Vagina (tissue), 2 donors: ENCODE results near the gene S100PBP. TPM values are rescaled to one million over a fixed set of nuclear protein-coding genes. Genes with fewer than 3 reads are reported as not detected.

Experiments
- DNase-seq, 2 donors: peaks; one replicate each; pipeline ENCODE4 v3.0.0-alpha.2; 2017; ENCODE audit errors: extremely low spot score in 2 of 2
- H3K27ac ChIP-seq: fragments of 200-600 bp; sonication (generic); one replicate; pipeline ENCODE4 v1.5.1; 2019
- H3K27me3 ChIP-seq: fragments of 200-600 bp; sonication (generic); one replicate; pipeline ENCODE4 v1.5.1; 2019
- H3K36me3 ChIP-seq, 2 donors: fragments of 200-600 bp; sonication (generic); one replicate each; pipeline ENCODE4 v1.5.1; 2017 to 2019
- H3K4me1 ChIP-seq: fragments of 200-600 bp; sonication (generic); one replicate; pipeline ENCODE4 v1.5.1; 2019
- H3K4me3 ChIP-seq, 2 donors: fragments of 200-600 bp; sonication (generic); 1 replicate in 1 of 2; 2 replicates in 1 of 2; pipeline ENCODE4 v1.5.1; 2016 to 2019
- H3K9me3 ChIP-seq: fragments of 200-600 bp; sonication (generic); one replicate; pipeline ENCODE4 v1.5.1; 2019
- CTCF ChIP-seq, 3 experiments: fragments of 450-650 bp in 2 of 3; fragments of 200-600 bp in 1 of 3; sonication (generic) in 1 of 3; IDR thresholded peaks; one replicate each; pipeline ENCODE4 v1.5.1; 2017 to 2019; ENCODE audit warnings: antibody characterized with exemption in 3 of 3, mild to moderate bottlenecking in 2 of 3, moderate library complexity in 2 of 3
- POLR2A ChIP-seq, 2 donors: fragments of 450-650 bp; IDR thresholded peaks; one replicate each; pipeline ENCODE4 v1.6.1; 2017; ENCODE audit warnings: antibody characterized with exemption in 2 of 2, mild to moderate bottlenecking in 2 of 2, moderate library complexity in 2 of 2
- POLR2AphosphoS5 ChIP-seq, 2 donors: sonication (generic); formaldehyde crosslinking; IDR thresholded peaks; one replicate each; pipeline ENCODE4 v1.9.0; 2017; ENCODE audit warnings: antibody characterized with exemption in 2 of 2, mild to moderate bottlenecking in 2 of 2, low read depth in 1 of 2; ENCODE audit not compliant: insufficient read depth in 1 of 2
- intact Hi-C: fragments of 100-400 bp; cut with DNase I; formaldehyde crosslinking; loops from one replicate; pipeline ENCODE4 v1.15.1; 2023
- total RNA-seq: library from RNA; depleted of rRNA; stranded (reverse); fragments of >200 nt; gene quantifications from one replicate; pipeline ENCODE4 v1.2.3, GENCODE V29; 2016

The S100PBP gene
- total RNA-seq, 1 donor from 2014 or later: 19.6 TPM

GRCh38 chr1:32773764-32774463, 43.5 kb upstream of the S100PBP start:
- intact Hi-C loops: loop anchor here (5.0 kb wide), 1 partner anchor 62 kb away; no protein-coding TSS in a partner anchor
- Histone ChIP-seq H3K27ac (peak overlapping the region; percentile 36), H3K27me3 (no peaks in the 10 kb centered on the region), H3K4me3 (no peak overlapping the region), H3K36me3 (peaks cover 0 to 57% of the 10 kb centered on the region in 2 donors), H3K9me3 (no peaks in the 10 kb centered on the region), H3K4me1 (peaks cover 33% of the 10 kb centered on the region)
- DNase-seq: peak in 1 of 2 donors; percentile 82
- TF ChIP-seq CTCF (IDR thresholded peaks at IDR 0.05) (no peak), POLR2AphosphoS5 (IDR thresholded peaks at IDR 0.05; ENCODE audit: insufficient read depth in 1 of 2, low read depth in 1 of 2) (no peak), POLR2A (IDR thresholded peaks at IDR 0.05) (no peak)

DNA sequence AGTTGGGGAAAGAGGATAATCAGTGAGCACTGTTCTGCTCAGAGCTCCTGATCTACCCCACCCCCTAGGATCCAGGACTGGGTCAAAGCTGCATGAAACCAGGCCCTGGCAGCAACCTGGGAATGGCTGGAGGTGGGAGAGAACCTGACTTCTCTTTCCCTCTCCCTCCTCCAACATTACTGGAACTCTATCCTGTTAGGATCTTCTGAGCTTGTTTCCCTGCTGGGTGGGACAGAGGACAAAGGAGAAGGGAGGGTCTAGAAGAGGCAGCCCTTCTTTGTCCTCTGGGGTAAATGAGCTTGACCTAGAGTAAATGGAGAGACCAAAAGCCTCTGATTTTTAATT, 43.0 kb upstream of the S100PBP start:
- H3K4me1 ChIP-seq: peaks cover 31% of the 10 kb centered on the region
- no peak overlapping the region for H3K4me3 ChIP-seq
- H3K9me3 ChIP-seq: no peaks in the 10 kb centered on the region
- TF ChIP-seq POLR2A (IDR thresholded peaks at IDR 0.05): no peak
- no peak for TF ChIP-seq POLR2AphosphoS5 (IDR thresholded peaks at IDR 0.05; ENCODE audit: insufficient read depth in 1 of 2, low read depth in 1 of 2)
- TF ChIP-seq CTCF (IDR thresholded peaks at IDR 0.05): no peak
- intact Hi-C loops: loop anchor here (5.0 kb wide), 1 partner anchor 62 kb away; no protein-coding TSS in a partner anchor
- peak overlapping the region; percentile 36 for H3K27ac ChIP-seq
- H3K27me3 ChIP-seq: no peaks in the 10 kb centered on the region
- H3K36me3 ChIP-seq: peaks cover 0 to 63% of the 10 kb centered on the region in 2 donors
- no peak for DNase-seq

- peaks cover 0 to 66% of the 10 kb centered on the region in 2 donors for H3K36me3 ChIP-seq
- H3K4me3 ChIP-seq: no peak overlapping the region
- no peaks in the 10 kb centered on the region for H3K27me3 ChIP-seq
- H3K4me1 ChIP-seq: peaks cover 25% of the 10 kb centered on the region
- TF ChIP-seq POLR2A (IDR thresholded peaks at IDR 0.05): no peak
- DNase-seq: no peak
- H3K27ac ChIP-seq: peak overlapping the region; percentile 58
- no peaks in the 10 kb centered on the region for H3K9me3 ChIP-seq
- intact Hi-C loops: loop anchor here (5.0 kb wide), 1 partner anchor 63 kb away; no protein-coding TSS in a partner anchor
These were observed 42.4 kb upstream of the S100PBP start for GRCh38 chr1:32774950-32775634.

DNA sequence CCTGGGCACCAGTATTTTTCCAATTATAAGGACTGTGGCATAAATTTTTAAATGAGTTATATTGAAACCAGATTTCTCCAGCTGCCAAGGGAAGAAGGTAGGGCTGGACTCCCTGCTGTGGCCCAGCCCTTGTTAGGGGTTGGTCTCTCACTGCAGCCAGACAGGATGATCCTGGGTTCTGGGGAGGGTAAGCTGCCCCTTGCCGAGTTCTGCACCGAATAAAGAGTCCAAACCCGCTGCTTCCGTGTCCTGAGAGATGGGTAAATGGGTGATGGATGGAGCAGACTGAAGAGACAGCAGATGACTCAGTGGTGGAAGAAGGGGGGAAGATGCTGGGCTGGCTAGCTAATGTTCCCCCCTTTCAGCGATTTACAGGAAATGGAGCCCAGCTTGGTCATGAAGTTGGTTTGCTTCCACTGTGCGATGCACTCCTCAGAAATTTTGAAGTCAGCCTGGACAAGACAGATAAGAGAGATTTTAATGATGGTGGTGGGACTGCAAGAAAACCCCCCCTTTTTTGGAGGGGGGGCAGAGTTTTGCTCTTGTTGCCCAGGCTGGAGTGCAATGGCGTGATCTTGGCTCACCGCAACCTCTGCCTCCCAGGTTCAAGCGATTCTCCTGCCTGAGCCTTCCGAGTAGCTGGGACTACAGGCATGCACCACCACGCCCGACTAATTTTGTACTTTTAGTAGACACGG, 41.7 kb upstream of the S100PBP start:
- TF ChIP-seq CTCF (IDR thresholded peaks at IDR 0.05) (no peak), POLR2A (IDR thresholded peaks at IDR 0.05) (no peak), POLR2AphosphoS5 (IDR thresholded peaks at IDR 0.05; ENCODE audit: insufficient read depth in 1 of 2, low read depth in 1 of 2) (no peak)
- Histone ChIP-seq H3K27me3 (no peaks in the 10 kb centered on the region), H3K36me3 (peaks cover 2 to 67% of the 10 kb centered on the region in 2 donors), H3K4me1 (peaks cover 25% of the 10 kb centered on the region), H3K9me3 (no peaks in the 10 kb centered on the region), H3K27ac (peak overlapping the region; percentile 58), H3K4me3 (no peak overlapping the region)
- intact Hi-C loops: no loop called here
- no peak for DNase-seq

DNA sequence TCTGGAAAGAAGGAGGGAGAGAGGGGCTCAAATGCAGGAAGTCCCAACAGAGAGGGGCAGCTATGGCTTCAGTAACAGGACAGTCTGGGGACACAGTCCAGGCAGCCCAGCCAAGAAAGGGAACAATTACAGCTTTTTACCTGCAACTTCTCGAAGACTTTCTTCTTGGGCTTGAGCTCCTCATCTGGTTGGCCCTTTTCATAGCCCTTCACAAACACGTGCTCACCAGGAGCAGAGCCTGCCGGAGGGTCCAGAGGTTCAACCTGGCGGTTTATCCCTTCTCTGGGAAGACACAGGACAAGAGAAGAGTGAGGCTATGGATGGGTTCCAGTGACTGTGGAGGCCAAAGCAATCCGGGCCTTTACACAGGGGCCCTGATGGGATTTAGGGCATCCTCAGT, 38.2 kb upstream of the S100PBP start:
- Histone ChIP-seq H3K4me1 (peaks cover 15% of the 10 kb centered on the region), H3K4me3 (no peak overlapping the region), H3K36me3 (peaks cover 4 to 81% of the 10 kb centered on the region in 2 donors), H3K27me3 (no peaks in the 10 kb centered on the region), H3K9me3 (no peaks in the 10 kb centered on the region), H3K27ac (no peak overlapping the region)
- DNase-seq: no peak
- TF ChIP-seq POLR2A (IDR thresholded peaks at IDR 0.05): no peak
- intact Hi-C loops: no loop called here
